HCEC 1CT (cell line): ENCODE data around the gene LMF2.

Experiments
- DNase-seq: peaks from one replicate; pipeline ENCODE4 v3.0.0-alpha.2; 2017

The LMF2 gene

GRCh38 chr22:50507421-50507990 is at the start of gene LMF2:
LMF2 (minus strand) TSS chr22:50507702; CDS start chr22:50507675, 27 bp downstream.
- DNase-seq, result no peak

DNA sequence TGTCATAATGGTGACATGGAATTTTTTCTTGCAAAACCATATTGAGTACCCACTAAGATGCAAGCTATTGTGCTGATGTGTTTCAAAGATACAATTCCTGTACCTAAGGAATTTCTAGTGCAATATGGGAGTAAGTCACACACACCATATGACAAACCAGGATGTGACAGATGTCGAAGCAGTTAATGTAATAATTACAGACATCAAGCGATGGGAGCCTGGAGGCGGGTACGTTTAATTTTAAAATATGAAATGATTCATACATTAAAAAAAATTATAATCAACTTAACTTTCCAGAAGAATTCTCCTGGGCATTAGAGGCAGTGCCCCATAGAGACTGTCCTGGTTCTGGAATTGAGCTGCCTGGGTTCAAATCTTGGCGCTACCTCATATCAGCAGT is 49.2 kb upstream of the LMF2 start:
- no peak for DNase-seq

DNA sequence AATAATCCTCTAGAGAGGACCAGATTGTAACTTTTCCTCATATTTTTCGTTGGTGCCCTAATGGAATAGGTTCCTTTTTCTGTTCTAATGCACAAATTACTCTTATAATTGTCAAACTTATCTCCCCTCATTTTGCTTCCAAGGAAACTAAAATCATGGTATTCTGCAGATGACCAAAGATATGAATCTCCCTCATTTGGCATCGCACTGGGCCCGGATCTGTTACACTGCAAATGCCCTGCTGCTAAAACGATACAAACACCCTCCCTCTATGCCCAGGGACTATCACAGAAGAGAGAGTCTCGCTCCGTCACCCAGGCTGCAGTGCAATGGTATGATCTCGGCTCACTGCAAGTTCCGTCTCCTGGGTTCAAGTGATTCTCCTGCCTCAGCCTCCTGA is 45.8 kb upstream of the LMF2 start:
- no peak for DNase-seq

GRCh38 chr22:50551160-50551752 is 43.8 kb upstream of the LMF2 start:
- DNase-seq, result no peak

GRCh38 chr22:50550395-50550794 is 42.9 kb upstream of the LMF2 start:
- DNase-seq, result no peak

DNA sequence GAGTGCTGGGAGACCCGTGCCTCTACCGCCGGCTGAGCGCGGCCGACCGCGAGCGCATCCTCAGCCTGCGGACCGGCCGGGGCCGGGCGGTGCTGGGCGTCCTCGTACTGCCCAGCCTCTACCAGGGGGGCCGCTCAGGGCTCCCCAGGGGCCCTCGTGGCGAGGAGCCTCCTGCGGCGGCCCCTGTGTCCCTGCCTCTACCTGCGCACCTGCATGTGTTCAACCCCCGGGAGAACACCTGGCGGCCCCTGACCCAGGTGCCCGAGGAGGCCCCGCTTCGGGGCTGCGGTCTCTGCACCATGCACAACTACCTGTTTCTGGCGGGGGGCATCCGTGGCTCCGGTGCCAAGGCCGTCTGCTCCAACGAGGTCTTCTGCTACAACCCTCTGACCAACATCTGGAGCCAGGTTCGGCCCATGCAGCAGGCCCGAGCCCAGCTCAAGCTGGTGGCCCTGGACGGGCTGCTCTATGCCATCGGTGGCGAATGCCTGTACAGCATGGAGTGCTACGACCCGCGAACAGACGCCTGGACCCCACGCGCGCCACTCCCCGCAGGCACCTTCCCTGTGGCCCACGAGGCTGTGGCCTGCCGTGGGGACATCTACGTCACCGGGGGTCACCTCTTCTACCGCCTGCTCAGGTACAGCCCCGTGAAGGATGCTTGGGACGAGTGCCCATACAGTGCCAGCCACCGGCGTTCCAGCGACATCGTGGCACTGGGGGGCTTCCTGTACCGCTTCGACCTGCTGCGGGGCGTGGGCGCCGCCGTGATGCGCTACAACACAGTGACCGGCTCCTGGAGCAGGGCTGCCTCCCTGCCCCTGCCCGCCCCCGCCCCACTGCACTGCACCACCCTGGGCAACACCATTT is 41.7 kb upstream of the LMF2 start:
- no peak for DNase-seq

GRCh38 chr22:50548040-50548920 is 40.8 kb upstream of the LMF2 start:
- DNase-seq, result no peak

- no peak for DNase-seq
These were observed 39.9 kb upstream of the LMF2 start for GRCh38 chr22:50547263-50547985.

GRCh38 chr22:50546326-50547262 is 39.1 kb upstream of the LMF2 start:
- DNase-seq, result no peak

DNA sequence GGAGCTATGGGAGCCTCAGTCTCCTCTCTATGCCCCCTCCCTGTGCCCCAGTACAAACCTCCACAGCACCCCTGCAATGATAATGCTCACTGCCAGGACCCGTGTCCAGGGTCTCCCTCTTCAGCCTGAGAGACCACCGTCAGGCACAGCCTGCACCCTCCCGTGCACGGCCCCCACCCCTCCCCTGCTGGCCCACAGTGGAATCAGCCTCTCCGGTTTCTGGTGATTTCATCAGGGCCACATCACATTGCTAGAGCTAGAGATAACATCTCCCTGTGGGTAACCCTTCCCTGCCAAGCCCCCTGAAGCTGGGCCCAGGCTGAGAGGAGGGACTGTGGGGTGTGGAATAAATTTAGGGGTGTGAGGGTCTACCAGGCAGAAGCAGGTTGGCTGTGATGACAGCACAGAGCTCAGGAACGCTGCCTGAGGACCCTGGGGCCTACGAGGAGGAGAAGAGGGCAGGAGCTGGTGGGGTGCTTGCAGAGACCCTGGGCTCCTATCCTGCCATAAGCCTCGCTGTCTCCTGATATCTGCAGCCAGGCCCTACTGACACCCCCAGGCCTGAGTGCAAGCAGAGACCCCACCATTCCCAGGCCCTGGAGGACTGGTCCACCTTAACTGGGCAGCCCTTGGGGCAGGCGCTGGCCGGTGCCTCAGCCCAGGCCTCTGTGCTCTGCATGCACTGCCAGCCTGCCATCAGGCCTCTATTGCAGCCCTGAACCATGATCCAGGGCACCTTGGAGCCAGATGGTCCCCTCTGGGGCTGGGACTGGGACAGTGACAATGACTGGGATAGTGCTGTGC is 38.2 kb upstream of the LMF2 start, which contains the start of gene KLHDC7B:
Gene KLHDC7B (plus strand): TSS at position 378 of the 804 bp plus-strand sequence. CDS start 345 bp downstream, at position 723.
- no peak for DNase-seq

GRCh38 chr22:50544746-50545253 is 37.3 kb upstream of the LMF2 start:
- DNase-seq, result no peak

DNA sequence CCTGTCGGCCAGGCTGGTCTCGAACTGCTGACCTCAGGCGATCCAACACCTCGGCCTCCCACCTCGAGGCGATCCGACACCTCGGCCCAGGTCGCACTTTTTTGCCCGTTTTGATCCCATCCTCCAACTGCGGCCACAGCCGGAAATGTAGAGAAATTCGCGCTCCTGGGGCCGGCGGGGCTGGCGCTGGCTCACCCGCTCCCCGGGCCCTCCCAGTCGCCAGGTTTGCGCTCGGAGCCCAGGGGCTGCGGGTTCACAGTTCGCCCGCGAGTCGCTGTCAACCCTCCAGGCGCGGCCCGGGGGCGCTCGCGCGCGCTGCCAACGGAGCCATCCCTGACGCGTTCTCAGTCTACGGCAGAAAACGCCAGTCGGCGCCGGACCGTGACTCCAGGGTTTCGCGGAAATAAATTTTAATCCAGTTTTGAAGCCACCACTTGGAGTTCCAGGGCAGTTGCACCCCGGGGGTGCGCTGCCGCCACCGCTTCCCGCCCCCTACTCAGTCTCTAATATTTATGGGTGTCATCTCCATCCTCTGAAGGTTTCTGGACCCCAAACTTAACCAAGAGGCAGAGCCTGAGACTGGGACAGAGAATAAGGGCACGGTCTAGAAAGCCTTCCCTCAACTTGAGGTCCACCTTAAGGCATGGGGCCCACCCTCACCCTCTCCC is 36.7 kb upstream of the LMF2 start:
- DNase-seq, result peak; percentile 37

DNA sequence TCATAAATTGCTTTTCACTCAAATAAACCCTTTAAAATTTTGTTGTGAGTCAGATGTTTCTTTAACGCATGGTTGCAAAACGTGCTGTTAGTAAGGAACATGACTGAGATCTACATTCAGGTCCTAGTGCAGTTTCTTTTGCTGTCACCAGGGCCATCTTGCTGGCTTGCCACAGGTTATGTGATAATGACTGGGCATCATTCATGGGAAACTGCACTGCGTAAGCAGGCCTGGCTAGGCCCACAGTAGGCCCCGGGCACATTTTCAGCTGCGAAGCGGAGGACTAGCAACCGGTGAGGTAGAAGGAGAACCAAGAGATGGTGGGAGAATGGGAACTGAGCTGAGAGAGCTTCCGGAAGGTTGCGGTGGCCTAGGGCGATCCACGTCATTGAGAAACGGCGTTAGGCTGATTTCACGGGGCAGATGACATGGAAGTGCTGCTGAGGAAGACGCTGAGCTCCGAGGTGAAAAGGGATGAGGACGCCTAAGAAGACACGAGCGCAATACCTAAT is 35.0 kb upstream of the LMF2 start:
- no peak for DNase-seq

- peak; percentile 92 for DNase-seq
These were observed 34.1 kb upstream of the LMF2 start for GRCh38 chr22:50541667-50542026.

DNA sequence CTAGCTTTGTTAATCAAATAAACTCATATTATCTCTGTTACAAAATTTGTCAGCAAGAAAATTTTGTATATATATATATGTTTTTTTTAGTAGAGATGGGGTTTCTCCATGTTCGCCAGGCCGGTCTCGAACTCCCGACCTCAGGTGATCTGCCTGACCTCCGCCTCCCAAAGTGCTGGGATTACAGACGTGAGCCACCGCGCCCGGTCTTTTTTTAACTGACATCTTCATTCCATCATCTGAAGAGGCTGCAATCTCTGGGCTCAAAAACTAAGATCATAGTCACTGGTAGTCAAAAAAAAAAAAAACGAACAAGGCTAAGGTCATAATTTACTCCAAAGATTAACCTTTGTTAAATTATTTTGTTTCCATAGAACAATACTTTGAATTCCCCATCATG is 32.9 kb upstream of the LMF2 start:
- DNase-seq, result no peak

DNA sequence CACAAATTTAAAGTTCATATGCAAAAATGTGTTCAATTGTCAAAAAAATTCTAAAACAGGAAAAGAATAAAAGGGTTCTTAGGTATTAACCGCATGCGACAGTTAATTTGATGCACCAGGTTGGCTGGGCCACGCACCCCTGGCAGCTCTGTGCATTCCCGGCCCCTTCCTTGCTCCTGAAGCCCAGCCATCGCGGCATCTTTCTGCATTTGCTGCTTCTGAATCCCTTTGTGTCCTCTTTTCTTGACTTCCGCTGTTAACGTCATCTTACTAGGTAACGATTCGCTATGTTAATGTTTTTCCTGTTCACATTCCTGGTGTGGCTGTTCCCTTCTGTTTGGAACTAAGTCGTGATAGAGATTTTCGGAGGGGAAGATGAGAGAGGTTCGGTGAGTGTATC is 30.3 kb upstream of the LMF2 start:
- DNase-seq, result no peak

- no peak for DNase-seq
These were observed 28.7 kb upstream of the LMF2 start for GRCh38 chr22:50536226-50536625.

DNA sequence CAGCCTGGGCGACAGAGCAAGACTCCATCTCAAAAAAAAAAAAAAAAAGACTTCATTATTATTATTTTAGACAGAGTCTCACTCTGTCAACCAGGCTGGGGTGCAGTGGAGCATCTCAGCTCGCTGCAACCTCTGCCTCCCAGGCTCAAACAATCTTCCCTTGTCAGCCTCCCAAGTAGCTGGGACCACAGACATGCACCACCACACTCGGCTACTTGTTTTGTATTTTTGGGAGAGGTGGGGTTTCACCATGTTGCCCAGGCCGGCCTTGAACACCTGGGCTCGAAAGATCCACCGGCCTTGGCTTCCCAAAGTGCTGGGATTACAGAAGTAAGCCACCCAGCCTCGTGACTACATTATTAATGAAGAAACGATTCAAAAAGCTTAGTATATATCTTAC is 27.6 kb upstream of the LMF2 start:
- DNase-seq, result no peak
